HepG2 (cell line): ENCODE measurements around the gene PFDN5. TPM values are rescaled to one million over a fixed set of nuclear protein-coding genes. Genes with fewer than 3 reads are reported as not detected.

Experiments
- CHD4 ChIP-seq: fragments of 200-600 bp; sonication (generic); IDR thresholded peaks from 2 replicates; pipeline ENCODE4 v1.7.0; 2017; ENCODE audit warnings: mild to moderate bottlenecking, low read length, borderline replicate concordance
- KLF12 ChIP-seq: sonication (generic); formaldehyde crosslinking; IDR thresholded peaks from 2 replicates; pipeline ENCODE4 v1.4.0; 2020; ENCODE audit warnings: missing genetic modification reagents, borderline replicate concordance
- NR2C2 ChIP-seq: sonication (generic); formaldehyde crosslinking; IDR thresholded peaks from 2 replicates; pipeline ENCODE4 v1.4.0; 2020; ENCODE audit warnings: missing genetic modification reagents, mild to moderate bottlenecking, moderate library complexity, borderline replicate concordance
- PHF21A ChIP-seq: sonication (generic); formaldehyde crosslinking; IDR thresholded peaks from 2 replicates; pipeline ENCODE4 v1.5.0; 2020; ENCODE audit warnings: mild to moderate bottlenecking, missing genetic modification reagents
- YEATS2 ChIP-seq: sonication (generic); formaldehyde crosslinking; IDR thresholded peaks from 2 replicates; pipeline ENCODE4 v1.4.0; 2020; ENCODE audit warnings: missing genetic modification reagents, borderline replicate concordance
- ZFP82 ChIP-seq: sonication (generic); formaldehyde crosslinking; IDR thresholded peaks from 2 replicates; pipeline ENCODE4 v1.5.1; 2020; ENCODE audit warnings: mild to moderate bottlenecking, missing genetic modification reagents, borderline replicate concordance
- ZNF564 ChIP-seq: sonication (generic); formaldehyde crosslinking; IDR thresholded peaks from 2 replicates; pipeline ENCODE4 v1.8.1; 2023; ENCODE audit warnings: mild to moderate bottlenecking, missing genetic modification reagents
- ZNF724P ChIP-seq: sonication (generic); formaldehyde crosslinking; IDR thresholded peaks from 2 replicates; pipeline ENCODE4 v1.8.0; 2022; ENCODE audit warnings: missing genetic modification reagents, borderline replicate concordance
- ZNF772 ChIP-seq: sonication (generic); formaldehyde crosslinking; IDR thresholded peaks from 2 replicates; pipeline ENCODE4 v1.5.0; 2020; ENCODE audit warnings: mild to moderate bottlenecking, missing genetic modification reagents
- ZNF891 ChIP-seq: sonication (generic); formaldehyde crosslinking; IDR thresholded peaks from 2 replicates; pipeline ENCODE4 v1.5.0; 2020; ENCODE audit warnings: mild to moderate bottlenecking, missing genetic modification reagents
- polyA plus RNA-seq, 8 experiments: library from polyadenylated mRNA; depleted of rRNA in 3 of 8; stranded (reverse) in 7 of 8; unstranded in 1 of 8; fragments of >200 nt; fragmentation: Illumina TruSeq in 4 of 8; extraction: Trizol in 4 of 8; gene quantifications; 2 replicates each; pipeline versions ENCODE4 v1.2.1 to v1.2.3, GENCODE V29; 2011 to 2016; ENCODE audit warnings: low read depth in 4 of 8, missing spikeins in 1 of 8, mixed read lengths in 1 of 8; ENCODE audit not compliant: insufficient read depth in 1 of 8
- total RNA-seq, 5 experiments: library from RNA; depleted of rRNA; stranded (reverse); fragments of >200 nt; fragmentation: Illumina TruSeq; extraction: Trizol; gene quantifications; 2 replicates each; pipeline ENCODE4 v1.2.3, GENCODE V29; 2016; ENCODE audit warnings: low read depth in 1 of 5
- TF ChIP-seq, protein P1 (sequence below): sonication (generic); formaldehyde crosslinking; IDR thresholded peaks from 2 replicates; pipeline ENCODE4 v1.5.0; 2020; ENCODE audit warnings: missing genetic modification reagents
- TF ChIP-seq, protein P2 (sequence below): sonication (generic); formaldehyde crosslinking; IDR thresholded peaks from 2 replicates; pipeline ENCODE4 v1.4.0; 2020; ENCODE audit warnings: missing genetic modification reagents; ENCODE audit errors: not compliant biosample characterization
- TF ChIP-seq, protein P3 (sequence below): IDR thresholded peaks from 2 replicates; pipeline ENCODE4 v1.6.1; 2016; ENCODE audit warnings: low read depth, missing genetic modification reagents, missing compliant biosample characterization
- TF ChIP-seq, protein P4 (sequence below): fragments of 450-650 bp; IDR thresholded peaks from 2 replicates; pipeline ENCODE4 v1.6.1; 2017
- TF ChIP-seq, protein P5 (sequence below), 2 experiments: IDR thresholded peaks; 2 replicates each; pipeline ENCODE4 v1.6.1; 2011 to 2012; ENCODE audit warnings: low read length in 2 of 2, borderline replicate concordance in 1 of 2, low read depth in 1 of 2, mild to moderate bottlenecking in 1 of 2, moderate library complexity in 1 of 2

Gene PFDN5
- total and polyA plus RNA-seq, 2 of the 13 experiments (the other 11 are each of a cell fraction or from before 2014, with no cell fraction given) = 449 to 462 TPM

DNA sequence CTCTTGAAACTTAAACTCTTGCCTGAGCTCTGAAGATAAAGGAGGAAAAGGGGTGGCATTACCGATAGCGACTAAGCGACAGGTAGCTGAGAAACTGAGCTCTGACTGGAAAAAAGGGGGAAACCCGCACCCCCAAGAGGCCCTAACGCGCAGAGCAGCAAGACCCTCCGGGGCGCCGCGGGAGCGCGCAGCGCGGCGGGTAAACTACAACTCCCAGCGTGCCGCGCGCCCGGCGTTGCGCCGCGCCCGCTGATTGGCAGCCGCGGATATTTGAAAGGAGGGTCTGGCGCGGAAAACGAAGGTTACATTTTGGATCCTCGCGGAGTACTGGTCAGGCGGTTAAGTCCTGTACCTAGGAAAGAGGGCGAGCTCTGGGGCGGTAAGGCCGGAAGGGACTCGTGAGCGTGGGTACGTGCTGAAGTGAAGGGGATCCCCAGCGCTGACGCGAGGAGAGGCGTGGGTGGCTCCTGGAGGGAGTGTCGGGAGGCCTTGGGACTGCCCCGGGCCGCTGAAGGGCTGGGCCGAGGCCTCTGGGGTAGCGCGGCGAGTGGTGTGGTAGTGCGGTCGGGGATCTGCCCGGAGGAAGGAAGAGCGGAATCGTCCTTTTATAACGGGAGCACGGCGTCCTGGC is 27.2 kb upstream of the PFDN5 start, which contains the start of gene ESPL1 (continued):
- TF ChIP-seq, protein P1, sequence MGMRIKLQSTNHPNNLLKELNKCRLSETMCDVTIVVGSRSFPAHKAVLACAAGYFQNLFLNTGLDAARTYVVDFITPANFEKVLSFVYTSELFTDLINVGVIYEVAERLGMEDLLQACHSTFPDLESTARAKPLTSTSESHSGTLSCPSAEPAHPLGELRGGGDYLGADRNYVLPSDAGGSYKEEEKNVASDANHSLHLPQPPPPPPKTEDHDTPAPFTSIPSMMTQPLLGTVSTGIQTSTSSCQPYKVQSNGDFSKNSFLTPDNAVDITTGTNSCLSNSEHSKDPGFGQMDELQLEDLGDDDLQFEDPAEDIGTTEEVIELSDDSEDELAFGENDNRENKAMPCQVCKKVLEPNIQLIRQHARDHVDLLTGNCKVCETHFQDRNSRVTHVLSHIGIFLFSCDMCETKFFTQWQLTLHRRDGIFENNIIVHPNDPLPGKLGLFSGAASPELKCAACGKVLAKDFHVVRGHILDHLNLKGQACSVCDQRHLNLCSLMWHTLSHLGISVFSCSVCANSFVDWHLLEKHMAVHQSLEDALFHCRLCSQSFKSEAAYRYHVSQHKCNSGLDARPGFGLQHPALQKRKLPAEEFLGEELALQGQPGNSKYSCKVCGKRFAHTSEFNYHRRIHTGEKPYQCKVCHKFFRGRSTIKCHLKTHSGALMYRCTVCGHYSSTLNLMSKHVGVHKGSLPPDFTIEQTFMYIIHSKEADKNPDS (CRISPR knock-in tag) = no peak
- TF ChIP-seq ZFP82 (no peak), ZNF564 (CRISPR knock-in tag) (no peak), ZNF891 (CRISPR knock-in tag) (peak; percentile 36; the same call in 1 of the 2 replicates), YEATS2 (CRISPR knock-in tag) (peak; percentile 71; the same call in 1 of the 2 replicates), ZNF724P (peak; percentile 68; the same call in 1 of the 2 replicates), ZNF772 (no peak), NR2C2 (CRISPR knock-in tag) (peak; percentile 62; the same call in 1 of the 2 replicates), CHD4 (peak; percentile 54; the same call in 1 of the 2 replicates), PHF21A (CRISPR knock-in tag) (no peak), KLF12 (CRISPR knock-in tag) (peak; percentile 19; the same call in 1 of the 2 replicates)
- TF ChIP-seq, protein P2, sequence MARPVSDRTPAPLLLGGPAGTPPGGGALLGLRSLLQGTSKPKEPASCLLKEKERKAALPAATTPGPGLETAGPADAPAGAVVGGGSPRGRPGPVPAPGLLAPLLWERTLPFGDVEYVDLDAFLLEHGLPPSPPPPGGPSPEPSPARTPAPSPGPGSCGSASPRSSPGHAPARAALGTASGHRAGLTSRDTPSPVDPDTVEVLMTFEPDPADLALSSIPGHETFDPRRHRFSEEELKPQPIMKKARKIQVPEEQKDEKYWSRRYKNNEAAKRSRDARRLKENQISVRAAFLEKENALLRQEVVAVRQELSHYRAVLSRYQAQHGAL (CRISPR knock-in tag) = no peak
- TF ChIP-seq, protein P3, sequence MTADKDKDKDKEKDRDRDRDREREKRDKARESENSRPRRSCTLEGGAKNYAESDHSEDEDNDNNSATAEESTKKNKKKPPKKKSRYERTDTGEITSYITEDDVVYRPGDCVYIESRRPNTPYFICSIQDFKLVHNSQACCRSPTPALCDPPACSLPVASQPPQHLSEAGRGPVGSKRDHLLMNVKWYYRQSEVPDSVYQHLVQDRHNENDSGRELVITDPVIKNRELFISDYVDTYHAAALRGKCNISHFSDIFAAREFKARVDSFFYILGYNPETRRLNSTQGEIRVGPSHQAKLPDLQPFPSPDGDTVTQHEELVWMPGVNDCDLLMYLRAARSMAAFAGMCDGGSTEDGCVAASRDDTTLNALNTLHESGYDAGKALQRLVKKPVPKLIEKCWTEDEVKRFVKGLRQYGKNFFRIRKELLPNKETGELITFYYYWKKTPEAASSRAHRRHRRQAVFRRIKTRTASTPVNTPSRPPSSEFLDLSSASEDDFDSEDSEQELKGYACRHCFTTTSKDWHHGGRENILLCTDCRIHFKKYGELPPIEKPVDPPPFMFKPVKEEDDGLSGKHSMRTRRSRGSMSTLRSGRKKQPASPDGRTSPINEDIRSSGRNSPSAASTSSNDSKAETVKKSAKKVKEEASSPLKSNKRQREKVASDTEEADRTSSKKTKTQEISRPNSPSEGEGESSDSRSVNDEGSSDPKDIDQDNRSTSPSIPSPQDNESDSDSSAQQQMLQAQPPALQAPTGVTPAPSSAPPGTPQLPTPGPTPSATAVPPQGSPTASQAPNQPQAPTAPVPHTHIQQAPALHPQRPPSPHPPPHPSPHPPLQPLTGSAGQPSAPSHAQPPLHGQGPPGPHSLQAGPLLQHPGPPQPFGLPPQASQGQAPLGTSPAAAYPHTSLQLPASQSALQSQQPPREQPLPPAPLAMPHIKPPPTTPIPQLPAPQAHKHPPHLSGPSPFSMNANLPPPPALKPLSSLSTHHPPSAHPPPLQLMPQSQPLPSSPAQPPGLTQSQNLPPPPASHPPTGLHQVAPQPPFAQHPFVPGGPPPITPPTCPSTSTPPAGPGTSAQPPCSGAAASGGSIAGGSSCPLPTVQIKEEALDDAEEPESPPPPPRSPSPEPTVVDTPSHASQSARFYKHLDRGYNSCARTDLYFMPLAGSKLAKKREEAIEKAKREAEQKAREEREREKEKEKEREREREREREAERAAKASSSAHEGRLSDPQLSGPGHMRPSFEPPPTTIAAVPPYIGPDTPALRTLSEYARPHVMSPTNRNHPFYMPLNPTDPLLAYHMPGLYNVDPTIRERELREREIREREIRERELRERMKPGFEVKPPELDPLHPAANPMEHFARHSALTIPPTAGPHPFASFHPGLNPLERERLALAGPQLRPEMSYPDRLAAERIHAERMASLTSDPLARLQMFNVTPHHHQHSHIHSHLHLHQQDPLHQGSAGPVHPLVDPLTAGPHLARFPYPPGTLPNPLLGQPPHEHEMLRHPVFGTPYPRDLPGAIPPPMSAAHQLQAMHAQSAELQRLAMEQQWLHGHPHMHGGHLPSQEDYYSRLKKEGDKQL (CRISPR knock-in tag) = 0 out of 2 replicates have a peak, but pooled peaks have one; percentile 16
- TF ChIP-seq, protein P4, sequence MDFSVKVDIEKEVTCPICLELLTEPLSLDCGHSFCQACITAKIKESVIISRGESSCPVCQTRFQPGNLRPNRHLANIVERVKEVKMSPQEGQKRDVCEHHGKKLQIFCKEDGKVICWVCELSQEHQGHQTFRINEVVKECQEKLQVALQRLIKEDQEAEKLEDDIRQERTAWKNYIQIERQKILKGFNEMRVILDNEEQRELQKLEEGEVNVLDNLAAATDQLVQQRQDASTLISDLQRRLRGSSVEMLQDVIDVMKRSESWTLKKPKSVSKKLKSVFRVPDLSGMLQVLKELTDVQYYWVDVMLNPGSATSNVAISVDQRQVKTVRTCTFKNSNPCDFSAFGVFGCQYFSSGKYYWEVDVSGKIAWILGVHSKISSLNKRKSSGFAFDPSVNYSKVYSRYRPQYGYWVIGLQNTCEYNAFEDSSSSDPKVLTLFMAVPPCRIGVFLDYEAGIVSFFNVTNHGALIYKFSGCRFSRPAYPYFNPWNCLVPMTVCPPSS = no peak
- TF ChIP-seq, protein P5, sequence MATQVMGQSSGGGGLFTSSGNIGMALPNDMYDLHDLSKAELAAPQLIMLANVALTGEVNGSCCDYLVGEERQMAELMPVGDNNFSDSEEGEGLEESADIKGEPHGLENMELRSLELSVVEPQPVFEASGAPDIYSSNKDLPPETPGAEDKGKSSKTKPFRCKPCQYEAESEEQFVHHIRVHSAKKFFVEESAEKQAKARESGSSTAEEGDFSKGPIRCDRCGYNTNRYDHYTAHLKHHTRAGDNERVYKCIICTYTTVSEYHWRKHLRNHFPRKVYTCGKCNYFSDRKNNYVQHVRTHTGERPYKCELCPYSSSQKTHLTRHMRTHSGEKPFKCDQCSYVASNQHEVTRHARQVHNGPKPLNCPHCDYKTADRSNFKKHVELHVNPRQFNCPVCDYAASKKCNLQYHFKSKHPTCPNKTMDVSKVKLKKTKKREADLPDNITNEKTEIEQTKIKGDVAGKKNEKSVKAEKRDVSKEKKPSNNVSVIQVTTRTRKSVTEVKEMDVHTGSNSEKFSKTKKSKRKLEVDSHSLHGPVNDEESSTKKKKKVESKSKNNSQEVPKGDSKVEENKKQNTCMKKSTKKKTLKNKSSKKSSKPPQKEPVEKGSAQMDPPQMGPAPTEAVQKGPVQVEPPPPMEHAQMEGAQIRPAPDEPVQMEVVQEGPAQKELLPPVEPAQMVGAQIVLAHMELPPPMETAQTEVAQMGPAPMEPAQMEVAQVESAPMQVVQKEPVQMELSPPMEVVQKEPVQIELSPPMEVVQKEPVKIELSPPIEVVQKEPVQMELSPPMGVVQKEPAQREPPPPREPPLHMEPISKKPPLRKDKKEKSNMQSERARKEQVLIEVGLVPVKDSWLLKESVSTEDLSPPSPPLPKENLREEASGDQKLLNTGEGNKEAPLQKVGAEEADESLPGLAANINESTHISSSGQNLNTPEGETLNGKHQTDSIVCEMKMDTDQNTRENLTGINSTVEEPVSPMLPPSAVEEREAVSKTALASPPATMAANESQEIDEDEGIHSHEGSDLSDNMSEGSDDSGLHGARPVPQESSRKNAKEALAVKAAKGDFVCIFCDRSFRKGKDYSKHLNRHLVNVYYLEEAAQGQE (IDR thresholded peaks at IDR 0.05; ENCODE audit: borderline replicate concordance in 1 of 2, low read depth in 1 of 2, low read length in 2 of 2) = no peak
